Heart left ventricle (tissue), 16 donors: ENCODE measurements around the gene EID2B. TPM values are rescaled to one million over a fixed set of nuclear protein-coding genes. Genes with fewer than 3 reads are reported as not detected.

Experiments used
- ATAC-seq, 4 donors: fragments of 200-7000 bp; cut with Tn5 transposase; one replicate each; pipeline ENCODE4 v1.9.1; 2020 to 2022; ENCODE audit warnings: moderate library complexity in 4 of 4, mild to moderate bottlenecking in 3 of 4, moderate number of reproducible peaks in 1 of 4
- DNase-seq, 5 donors: peaks; one replicate each; pipeline ENCODE4 v3.0.0-alpha.2; 2020
- H3K27ac ChIP-seq, 12 donors: fragments of 200-600 bp; sonication (generic) in 4 of 12; one replicate each; pipeline versions ENCODE4 v1.5.0 to v1.8.0; 2016 to 2022; ENCODE audit warnings: mild to moderate bottlenecking in 2 of 12
- H3K27me3 ChIP-seq, 9 donors: fragments of 200-600 bp; sonication (generic) in 2 of 9; one replicate each; pipeline versions ENCODE4 v1.5.1 to v1.8.0; 2016 to 2022; ENCODE audit warnings: mild to moderate bottlenecking in 3 of 9
- H3K36me3 ChIP-seq, 9 donors: fragments of 200-600 bp; sonication (generic) in 2 of 9; one replicate each; pipeline versions ENCODE4 v1.5.0 to v1.8.0; 2018 to 2022; ENCODE audit warnings: mild to moderate bottlenecking in 2 of 9
- H3K4me1 ChIP-seq, 12 donors: fragments of 200-600 bp; sonication (generic) in 4 of 12; one replicate each; pipeline versions ENCODE4 v1.5.0 to v1.8.0; 2016 to 2022; ENCODE audit warnings: mild to moderate bottlenecking in 3 of 12
- H3K4me3 ChIP-seq, 12 donors: fragments of 200-600 bp; sonication (generic) in 4 of 12; one replicate each; pipeline versions ENCODE4 v1.5.0 to v1.8.0; 2017 to 2022; ENCODE audit warnings: mild to moderate bottlenecking in 9 of 12, moderate library complexity in 4 of 12
- H3K9me3 ChIP-seq, 12 donors: fragments of 200-600 bp; sonication (generic) in 4 of 12; one replicate each; pipeline versions ENCODE4 v1.5.0 to v1.8.0; 2016 to 2022; ENCODE audit warnings: mild to moderate bottlenecking in 1 of 12
- POLR2A ChIP-seq, 2 donors: fragments of 450-650 bp; IDR thresholded peaks; one replicate each; pipeline ENCODE4 v1.6.1; 2017; ENCODE audit warnings: antibody characterized with exemption in 2 of 2, mild to moderate bottlenecking in 2 of 2, moderate library complexity in 2 of 2
- WGBS, 4 donors: extraction: QIAGEN DNeasy Blood & Tissue Kit in 2 of 4; methylation state at CpG; one replicate each; pipeline versions ENCODE4 v1.1.5 to v1.1.7; 2013 to 2018; 5-methylcytosine and 5-hydroxymethylcytosine counted together
- intact Hi-C, 10 donors: fragments of 100-400 bp; cut with DNase I; formaldehyde crosslinking; loops; one replicate each; pipeline versions ENCODE4 v1.11.1 to v1.14.2; 2022
- polyA plus RNA-seq, 2 donors: library from polyadenylated mRNA; stranded (reverse); fragments of 200-250 nt; gene quantifications; one replicate each; pipeline ENCODE4 v1.2.3, GENCODE V29; 2013
- total RNA-seq, 9 donors: library from RNA; depleted of rRNA in 2 of 9; stranded (reverse); fragments of >200 nt in 2 of 9; fragmentation: NEBNext Ultra II Directional in 3 of 9; extraction: Animal tissue kit (Norgen Biotek cat#: 25700) in 3 of 9; gene quantifications; one replicate each; pipeline versions ENCODE4 v1.1.0 to v1.2.4, GENCODE V29; 2016 to 2023
- TF ChIP-seq, protein P1 (sequence below), 12 donors: fragments of 200-600 bp; sonication (generic) in 4 of 12; IDR thresholded peaks; one replicate each; pipeline versions ENCODE4 v1.5.0 to v1.8.0; 2018 to 2022; ENCODE audit warnings: antibody characterized with exemption in 12 of 12, mild to moderate bottlenecking in 5 of 12
- donor health status: ischemic (EF 13 %, LVEDD 7.1; RV severe dilation, severe dysfunction).
- donor health status: healthy with polysubstance abuse.
- donor health status: DM: no; HTN: yes; CAD: no.
- donor health status: DM: no; HTN: no; CAD: no.
- donor health status: ischemic (EF 25% LVEDD 6.9; RV normal size, moderate dysfunction).
- donor health status: ischemic (EF 25% LVEDD 5.7; RV mildly dilated, moderate dysfunction).
- donor health status: healthy.
- donor health status: DM: yes; HTN: yes; CAD: no.
- donor health status: ischemic (EF 35%, LVEDD 5.7; RV mildly dilated, moderate dysfunction).
- donor health status: nonischemic (EF 11% LVEDD 7.7; RV severe dilation, severe dysfunction).
- donor health status: DM: yes; HTN: yes; CAD: no.
- donor health status: PGD.
- donor health status: ischemic (EF 29% LVEDD 5.4; RV normal size, mild dysfunction).
- donor health status: nonischemic (EF 23%, LVEDD 6.1; RV moderate dilation, normal function).

EID2B gene
- total and polyA plus RNA-seq, 11 donors, result 1.1 to 5.1 (median 2.7) TPM

DNA sequence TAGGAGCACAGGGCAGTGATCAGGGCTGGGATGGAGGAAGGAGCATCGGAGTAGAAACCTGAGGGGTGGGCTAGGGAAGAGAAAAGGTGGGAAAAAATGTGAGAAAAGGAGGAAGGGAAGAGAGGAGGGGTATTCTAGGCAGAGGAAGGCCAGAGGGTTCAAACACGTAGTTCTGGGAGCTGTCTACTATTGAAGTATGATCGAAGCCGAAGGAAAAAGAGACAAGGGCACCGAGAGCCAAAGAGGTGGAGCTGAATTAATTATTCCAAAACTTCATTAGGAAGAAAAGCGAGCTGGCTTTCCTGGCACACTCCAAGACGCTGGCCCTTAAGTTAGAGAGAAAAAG is 26.1 kb downstream of the EID2B start:
- Histone ChIP-seq H3K9me3 (no peaks in the 10 kb centered on the region), H3K27me3 (peaks cover 30 to 90% (median 55%) of the 10 kb centered on the region in 9 donors), H3K4me3 (peak overlapping the region in 9 of 12 donors; percentile 33 to 54 (median 49)), H3K36me3 (no peaks in the 10 kb centered on the region), H3K4me1 (peaks cover 0 to 19% (median 4%) of the 10 kb centered on the region in 12 donors), H3K27ac (no peak overlapping the region)
- DNase-seq, result no peak
- intact Hi-C loops, result no loop called here
- TF ChIP-seq POLR2A (IDR thresholded peaks at IDR 0.05), result no peak
- TF ChIP-seq, protein P1, sequence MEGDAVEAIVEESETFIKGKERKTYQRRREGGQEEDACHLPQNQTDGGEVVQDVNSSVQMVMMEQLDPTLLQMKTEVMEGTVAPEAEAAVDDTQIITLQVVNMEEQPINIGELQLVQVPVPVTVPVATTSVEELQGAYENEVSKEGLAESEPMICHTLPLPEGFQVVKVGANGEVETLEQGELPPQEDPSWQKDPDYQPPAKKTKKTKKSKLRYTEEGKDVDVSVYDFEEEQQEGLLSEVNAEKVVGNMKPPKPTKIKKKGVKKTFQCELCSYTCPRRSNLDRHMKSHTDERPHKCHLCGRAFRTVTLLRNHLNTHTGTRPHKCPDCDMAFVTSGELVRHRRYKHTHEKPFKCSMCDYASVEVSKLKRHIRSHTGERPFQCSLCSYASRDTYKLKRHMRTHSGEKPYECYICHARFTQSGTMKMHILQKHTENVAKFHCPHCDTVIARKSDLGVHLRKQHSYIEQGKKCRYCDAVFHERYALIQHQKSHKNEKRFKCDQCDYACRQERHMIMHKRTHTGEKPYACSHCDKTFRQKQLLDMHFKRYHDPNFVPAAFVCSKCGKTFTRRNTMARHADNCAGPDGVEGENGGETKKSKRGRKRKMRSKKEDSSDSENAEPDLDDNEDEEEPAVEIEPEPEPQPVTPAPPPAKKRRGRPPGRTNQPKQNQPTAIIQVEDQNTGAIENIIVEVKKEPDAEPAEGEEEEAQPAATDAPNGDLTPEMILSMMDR (IDR thresholded peaks at IDR 0.05), result no peak
- no peak for ATAC-seq
- 50 to 55% (median 54%) methylated on average over 7 of the region's 7 CpGs for WGBS, 4 donors

DNA sequence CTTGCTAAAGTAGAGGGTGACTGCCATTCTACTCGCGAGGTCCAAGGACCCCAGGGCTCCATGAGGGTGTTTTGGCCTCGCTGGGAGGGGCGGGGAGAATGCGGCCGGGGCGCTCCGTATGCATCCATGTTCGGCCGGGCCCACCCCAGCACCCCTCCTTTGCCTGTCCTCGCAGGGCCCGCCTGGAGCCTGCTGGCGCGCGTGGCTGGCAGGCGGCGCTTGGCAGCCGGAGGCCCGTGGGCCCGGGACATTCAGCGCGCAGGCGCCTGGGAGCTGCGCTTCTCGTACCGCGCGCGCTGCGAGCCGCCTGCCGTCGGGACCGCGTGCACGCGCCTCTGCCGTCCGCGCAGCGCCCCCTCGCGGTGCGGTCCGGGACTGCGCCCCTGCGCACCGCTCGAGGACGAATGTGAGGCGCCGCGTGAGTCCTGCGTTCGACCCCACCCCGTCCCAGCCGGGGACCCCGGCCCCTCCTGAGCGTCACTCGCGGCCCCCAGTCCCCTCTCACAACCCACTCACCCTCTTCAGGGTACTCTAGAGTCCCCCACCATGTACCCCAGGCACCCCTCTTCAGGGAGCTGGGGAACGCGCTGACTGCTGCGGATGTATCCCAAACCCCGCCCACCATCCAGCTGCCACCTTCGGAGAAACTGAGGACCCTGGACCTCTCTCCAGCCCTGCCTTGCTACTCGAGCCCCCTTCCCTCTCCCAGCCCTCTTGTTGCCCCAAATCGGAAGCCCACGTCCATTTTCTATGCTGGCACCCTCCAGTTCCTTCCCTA is 29.8 kb downstream of the EID2B start:
- peak overlapping the region in 1 of 12 donors; percentile 5 for H3K4me3 ChIP-seq
- no peak for TF ChIP-seq POLR2A (IDR thresholded peaks at IDR 0.05)
- TF ChIP-seq, protein P1 (IDR thresholded peaks at IDR 0.05), result peak; percentile 56 to 85 (median 70)
- no peak overlapping the region for H3K27ac ChIP-seq

DNA sequence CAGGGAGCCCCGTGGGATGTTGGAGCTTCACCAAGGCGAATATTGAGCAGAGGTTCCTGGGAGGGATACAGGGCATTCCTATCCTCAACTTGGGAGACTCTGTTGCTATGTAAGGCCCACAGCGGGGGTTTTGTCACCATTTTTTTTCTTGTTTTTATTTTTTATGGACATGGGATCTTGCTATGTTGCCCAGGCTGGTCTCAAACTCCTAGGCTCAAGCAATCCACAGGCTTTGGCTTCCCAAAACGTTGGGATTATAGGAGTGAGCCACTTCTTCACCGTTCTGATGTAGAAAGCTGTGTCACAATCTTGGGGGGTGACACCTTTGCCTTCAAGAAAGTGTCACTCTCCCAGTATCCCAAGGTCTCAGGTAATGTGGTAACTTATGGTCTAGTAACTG is 31.3 kb downstream of the EID2B start:
- Histone ChIP-seq H3K9me3 (no peaks in the 10 kb centered on the region), H3K4me1 (peaks cover 3 to 27% (median 15%) of the 10 kb centered on the region in 12 donors), H3K27me3 (peaks cover 44 to 97% (median 74%) of the 10 kb centered on the region in 9 donors), H3K27ac (no peak overlapping the region), H3K36me3 (no peaks in the 10 kb centered on the region), H3K4me3 (no peak overlapping the region)
- WGBS, 4 donors, result 77 to 86% (median 79%) methylated on average over 5 of the region's 5 CpGs
- ATAC-seq, result no peak
- no peak for DNase-seq
- TF ChIP-seq POLR2A (IDR thresholded peaks at IDR 0.05), result no peak
- TF ChIP-seq, protein P1 (IDR thresholded peaks at IDR 0.05), result no peak
- intact Hi-C loops, result no loop called here

More for the DNA sequence above, 29.8 kb downstream of the EID2B start:
- peak; percentile 43 to 84 (median 53) for DNase-seq
- 13 to 16% (median 14%) methylated on average over 59 to 69 of the region's 69 CpGs for WGBS, 4 donors
- intact Hi-C loops, result no loop called here
- ATAC-seq, result peak; percentile 60 to 78 (median 67)
- H3K9me3 ChIP-seq, result no peaks in the 10 kb centered on the region
- H3K4me1 ChIP-seq, result peaks cover 3 to 35% (median 14%) of the 10 kb centered on the region in 12 donors
- no peaks in the 10 kb centered on the region for H3K36me3 ChIP-seq
- H3K27me3 ChIP-seq, result peaks cover 37 to 97% (median 77%) of the 10 kb centered on the region in 9 donors

DNA sequence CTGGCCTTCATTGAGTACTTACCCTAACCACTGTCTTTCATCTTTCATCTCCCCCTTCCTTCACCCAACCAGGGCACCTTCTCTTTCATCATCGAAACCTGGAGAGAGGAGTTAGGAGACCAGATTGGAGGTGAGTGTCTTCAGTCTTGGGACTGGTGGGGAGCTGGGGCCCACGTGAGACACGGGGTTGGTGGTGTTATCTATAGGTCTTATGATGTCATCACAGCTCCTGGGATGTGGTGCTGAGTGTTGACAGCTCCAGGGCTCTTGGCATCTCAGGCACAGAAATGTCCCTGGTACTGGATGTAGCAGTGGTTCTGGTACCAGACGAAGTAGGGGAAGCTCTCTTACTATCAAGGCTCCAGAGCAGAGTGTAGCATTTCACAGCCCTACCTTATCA is 32.1 kb downstream of the EID2B start:
- WGBS, 4 donors, result 21 to 32% (median 27%) methylated on average over 4 of the region's 4 CpGs
- H3K27me3 ChIP-seq, result peaks cover 38 to 91% (median 69%) of the 10 kb centered on the region in 9 donors

More for the DNA sequence above, 32.1 kb downstream of the EID2B start:
- no peak for TF ChIP-seq POLR2A (IDR thresholded peaks at IDR 0.05)
- TF ChIP-seq, protein P1 (IDR thresholded peaks at IDR 0.05), result no peak
- H3K9me3 ChIP-seq, result no peaks in the 10 kb centered on the region
- peaks cover 3 to 27% (median 15%) of the 10 kb centered on the region in 12 donors for H3K4me1 ChIP-seq
- intact Hi-C loops, result no loop called here
- no peak overlapping the region for H3K4me3 ChIP-seq
- no peaks in the 10 kb centered on the region for H3K36me3 ChIP-seq
- no peak for DNase-seq
- ATAC-seq, result no peak
- H3K27ac ChIP-seq, result no peak overlapping the region
